Measurements from ENCODE around the gene FBXO10. TPM values are rescaled to one million over a fixed set of nuclear protein-coding genes. Genes with fewer than 3 reads are reported as not detected.

FBXO10 gene
- total RNA-seq, 4 donors from 2014 or later, result 5.7 to 11.4 (median 9.2) TPM

- 83 to 84% methylated on average over 6 of the region's 6 CpGs for WGBS, 2 donors
- TF ChIP-seq EP300 (IDR thresholded peaks at IDR 0.05) (no peak), CTCF (IDR thresholded peaks at IDR 0.05) (no peak), POLR2A (IDR thresholded peaks at IDR 0.05) (no peak)
- Histone ChIP-seq H3K4me1 (peaks cover 3 to 48% (median 22%) of the 10 kb centered on the region in 4 donors), H3K4me3 (no peak overlapping the region), H3K9me3 (no peaks in the 10 kb centered on the region), H3K36me3 (peaks cover 0 to under 1% (median 0%) of the 10 kb centered on the region in 3 donors), H3K27me3 (no peaks in the 10 kb centered on the region), H3K27ac (no peak overlapping the region)
- DNase-seq (ENCODE audit: low spot score in 2 of 2), result no peak
Measured at GRCh38 chr9:37593883-37594448, 17.8 kb upstream of the FBXO10 start.

GRCh38 chr9:37592108-37592951 lies 16.1 kb upstream of the FBXO10 start, which contains the start of gene TOMM5:
Gene TOMM5, minus strand, starts transcription at chr9:37592597. Its CDS starts 65 bp downstream, at chr9:37592532.
- peak within 1 kb of the TSS; percentile 73 to 82 (median 78) for H3K4me3 ChIP-seq
- H3K4me1 ChIP-seq, result peaks cover 3 to 48% (median 22%) of the 10 kb centered on the region in 4 donors
- 0% methylated on average over 66 to 72 of the region's 72 CpGs for WGBS, 2 donors
- H3K27ac ChIP-seq, result peak within 1 kb of the TSS; percentile 76 to 91 (median 80)
- H3K27me3 ChIP-seq, result no peaks in the 10 kb centered on the region
- H3K36me3 ChIP-seq, result peaks cover 0 to 17% (median 6%) of the 10 kb centered on the region in 3 donors
- peak; percentile 87 to 98 for TF ChIP-seq EP300 (IDR thresholded peaks at IDR 0.05)
- peak; percentile 44 to 74 for TF ChIP-seq POLR2A (IDR thresholded peaks at IDR 0.05)
- peak in 1 of 5 experiments; percentile 46 for TF ChIP-seq CTCF (IDR thresholded peaks at IDR 0.05)
- peak; percentile 84 to 96 for DNase-seq (ENCODE audit: low spot score in 2 of 2)
- H3K9me3 ChIP-seq, result no peaks in the 10 kb centered on the region

- no peak for DNase-seq (ENCODE audit: low spot score in 2 of 2)
- TF ChIP-seq EP300 (IDR thresholded peaks at IDR 0.05) (no peak), CTCF (IDR thresholded peaks at IDR 0.05) (no peak)
- 77 to 86% methylated on average over 4 of the region's 4 CpGs for WGBS, 2 donors
- Histone ChIP-seq H3K36me3 (peaks cover 0 to 61% (median 12%) of the 10 kb centered on the region in 3 donors), H3K27me3 (no peaks in the 10 kb centered on the region), H3K9me3 (no peaks in the 10 kb centered on the region), H3K4me3 (no peak overlapping the region), H3K4me1 (peaks cover 3 to 34% (median 11%) of the 10 kb centered on the region in 4 donors), H3K27ac (no peak overlapping the region)
Measured at GRCh38 chr9:37587521-37587920, 11.3 kb upstream of the FBXO10 start.

- DNase-seq (ENCODE audit: low spot score in 2 of 2), result no peak
- no peak overlapping the region for H3K27ac ChIP-seq
- no peak overlapping the region for H3K4me3 ChIP-seq
- H3K4me1 ChIP-seq, result peaks cover 0 to 6% (median 0%) of the 10 kb centered on the region in 4 donors
- H3K27me3 ChIP-seq, result no peaks in the 10 kb centered on the region
- 79 to 82% methylated on average over 3 of the region's 3 CpGs for WGBS, 2 donors
- TF ChIP-seq EP300 (IDR thresholded peaks at IDR 0.05) (no peak), POLR2A (IDR thresholded peaks at IDR 0.05) (no peak), CTCF (IDR thresholded peaks at IDR 0.05) (no peak)
- H3K36me3 ChIP-seq, result peaks cover 0 to 66% (median 12%) of the 10 kb centered on the region in 3 donors
- H3K9me3 ChIP-seq, result no peaks in the 10 kb centered on the region
Measured at GRCh38 chr9:37583522-37584121, 7.4 kb upstream of the FBXO10 start.

Measured in tibial nerve (tissue), 4 donors.